Brain microvascular endothelial cell (primary cell): ENCODE data around the gene PIGM.

Experiments used
- DNase-seq: peaks from one replicate; pipeline ENCODE4 v3.0.0-alpha.2; 2020
- H3K27ac ChIP-seq: fragments of 250-450 bp; sonication (Bioruptor Pico); 2 replicates; pipeline ENCODE4 v1.5.1; 2020; ENCODE audit warnings: mild to moderate bottlenecking, moderate library complexity
- H3K27me3 ChIP-seq: fragments of 250-450 bp; sonication (Bioruptor Pico); replicated peaks from 2 replicates; pipeline ENCODE4 v1.5.1; 2020; ENCODE audit warnings: mild to moderate bottlenecking
- H3K36me3 ChIP-seq: fragments of 250-450 bp; sonication (Bioruptor Pico); replicated peaks from 2 replicates; pipeline ENCODE4 v1.5.1; 2020; ENCODE audit warnings: mild to moderate bottlenecking
- H3K4me3 ChIP-seq: 2 replicates; pipeline ENCODE4 v1.5.1; 2011; ENCODE audit warnings: low read depth, mild to moderate bottlenecking, control low read depth, low read length, moderate library complexity
- in situ Hi-C: cut with HindIII; loops from 2 replicates; pipeline ENCODE4 v1.10.0; 2017; ENCODE audit warnings: low sequenced_read_pairs, low pct_ligation_motif_present
- TF ChIP-seq, protein P1 (sequence below): IDR thresholded peaks from 2 replicates; pipeline ENCODE4 v1.5.1; 2011; ENCODE audit warnings: low read depth, mild to moderate bottlenecking, moderate library complexity, low read length, control low read depth, inconsistent platforms; ENCODE audit errors: missing control alignments

Gene PIGM

DNA sequence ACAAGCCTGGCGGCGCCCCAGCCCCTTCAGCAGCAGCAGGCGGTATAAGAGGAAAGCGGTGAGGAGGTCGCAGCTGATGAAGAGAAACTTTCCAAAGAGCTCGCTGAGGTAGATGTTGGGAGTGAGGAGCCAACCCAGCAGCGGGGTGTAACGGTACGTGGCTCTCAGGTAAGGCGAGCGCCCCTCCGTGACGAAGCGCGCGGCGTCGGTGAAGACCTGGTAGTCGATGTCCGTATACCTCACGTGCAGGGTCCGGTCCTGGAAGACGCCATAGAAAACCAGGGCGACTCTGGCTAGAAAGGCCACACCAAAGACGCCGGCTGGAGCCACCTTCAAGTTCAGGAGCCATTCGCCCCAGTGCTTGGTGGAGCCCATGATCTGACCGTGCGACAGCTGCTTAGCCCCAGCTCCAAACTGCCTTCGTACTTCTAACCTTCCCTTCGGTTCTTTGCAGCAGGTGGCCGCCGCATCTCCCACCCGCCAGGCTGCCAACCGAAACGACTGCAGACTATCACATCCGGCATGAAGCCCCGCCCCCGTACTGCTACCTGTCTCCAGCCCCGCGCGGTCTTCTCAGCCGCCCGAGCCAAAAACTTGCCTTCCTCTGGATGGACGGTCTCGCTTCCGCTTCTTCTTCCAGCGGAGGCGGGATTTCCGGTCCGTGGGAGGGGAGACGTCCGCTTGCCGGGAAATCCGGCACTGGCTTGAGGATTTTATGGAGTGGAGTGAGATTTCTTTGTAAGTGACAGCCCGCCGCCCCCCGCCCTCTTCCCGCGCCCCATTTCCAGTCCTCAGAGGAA is at the start of gene PIGM:
PIGM (minus strand) TSS at position 626 of the 800 bp plus-strand sequence; CDS start at position 375, 251 bp downstream.
- H3K27ac ChIP-seq: no peak within 1 kb of the TSS
- peak within 1 kb of the TSS; percentile 88 for H3K4me3 ChIP-seq
- no peaks in the 10 kb centered on the region for H3K36me3 ChIP-seq
- in situ Hi-C loops: no loop called here
- H3K27me3 ChIP-seq: no peaks in the 10 kb centered on the region
- TF ChIP-seq, protein P1, sequence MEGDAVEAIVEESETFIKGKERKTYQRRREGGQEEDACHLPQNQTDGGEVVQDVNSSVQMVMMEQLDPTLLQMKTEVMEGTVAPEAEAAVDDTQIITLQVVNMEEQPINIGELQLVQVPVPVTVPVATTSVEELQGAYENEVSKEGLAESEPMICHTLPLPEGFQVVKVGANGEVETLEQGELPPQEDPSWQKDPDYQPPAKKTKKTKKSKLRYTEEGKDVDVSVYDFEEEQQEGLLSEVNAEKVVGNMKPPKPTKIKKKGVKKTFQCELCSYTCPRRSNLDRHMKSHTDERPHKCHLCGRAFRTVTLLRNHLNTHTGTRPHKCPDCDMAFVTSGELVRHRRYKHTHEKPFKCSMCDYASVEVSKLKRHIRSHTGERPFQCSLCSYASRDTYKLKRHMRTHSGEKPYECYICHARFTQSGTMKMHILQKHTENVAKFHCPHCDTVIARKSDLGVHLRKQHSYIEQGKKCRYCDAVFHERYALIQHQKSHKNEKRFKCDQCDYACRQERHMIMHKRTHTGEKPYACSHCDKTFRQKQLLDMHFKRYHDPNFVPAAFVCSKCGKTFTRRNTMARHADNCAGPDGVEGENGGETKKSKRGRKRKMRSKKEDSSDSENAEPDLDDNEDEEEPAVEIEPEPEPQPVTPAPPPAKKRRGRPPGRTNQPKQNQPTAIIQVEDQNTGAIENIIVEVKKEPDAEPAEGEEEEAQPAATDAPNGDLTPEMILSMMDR: no peak
- DNase-seq: peak; percentile 85

DNA sequence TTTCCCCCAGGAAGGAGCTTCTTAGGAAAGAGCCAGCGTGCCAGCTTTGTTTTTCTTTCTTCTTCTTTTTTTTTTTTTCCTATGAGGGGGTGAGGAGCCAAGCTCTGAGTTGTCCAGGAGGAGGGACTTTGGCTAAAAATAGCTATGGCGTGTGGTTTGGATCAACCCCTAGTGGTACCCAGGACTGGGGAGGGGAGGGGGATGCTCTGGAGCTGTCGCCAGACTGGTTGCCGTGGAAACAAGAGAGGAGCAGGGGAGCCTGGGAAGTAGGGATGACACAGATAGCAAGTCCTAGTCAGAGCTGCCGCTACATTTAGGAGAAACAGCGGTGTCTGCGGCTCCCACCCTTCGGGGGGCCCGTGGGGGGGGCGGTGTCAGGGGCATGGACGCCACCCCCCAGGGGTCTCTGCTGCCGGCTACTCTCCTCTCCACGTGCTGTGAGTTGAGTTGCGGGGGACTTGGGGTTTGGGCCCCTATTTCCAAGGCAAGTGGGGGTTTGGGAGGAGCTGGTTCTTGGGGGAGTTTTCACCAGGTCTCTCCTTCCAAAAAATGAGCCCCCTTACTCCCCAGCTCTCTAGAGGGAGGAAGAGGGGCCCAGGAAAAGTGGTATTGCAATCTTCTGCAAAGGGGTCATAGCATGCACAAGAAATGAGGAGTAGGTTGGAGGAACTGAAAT is 49.6 kb upstream of the PIGM start, which contains the start of gene KCNJ9:
KCNJ9 (plus strand) TSS at position 278 of the 676 bp plus-strand sequence. CDS start 2,493 bp downstream, outside the sequence.
- no peak for DNase-seq
- TF ChIP-seq, protein P1: no peak
- H3K27ac ChIP-seq: no peak within 1 kb of the TSS
- in situ Hi-C loops: no loop called here
- H3K36me3 ChIP-seq: no peaks in the 10 kb centered on the region
- no peak within 1 kb of the TSS for H3K4me3 ChIP-seq
- H3K27me3 ChIP-seq: peaks cover 52% of the 10 kb centered on the region

DNA sequence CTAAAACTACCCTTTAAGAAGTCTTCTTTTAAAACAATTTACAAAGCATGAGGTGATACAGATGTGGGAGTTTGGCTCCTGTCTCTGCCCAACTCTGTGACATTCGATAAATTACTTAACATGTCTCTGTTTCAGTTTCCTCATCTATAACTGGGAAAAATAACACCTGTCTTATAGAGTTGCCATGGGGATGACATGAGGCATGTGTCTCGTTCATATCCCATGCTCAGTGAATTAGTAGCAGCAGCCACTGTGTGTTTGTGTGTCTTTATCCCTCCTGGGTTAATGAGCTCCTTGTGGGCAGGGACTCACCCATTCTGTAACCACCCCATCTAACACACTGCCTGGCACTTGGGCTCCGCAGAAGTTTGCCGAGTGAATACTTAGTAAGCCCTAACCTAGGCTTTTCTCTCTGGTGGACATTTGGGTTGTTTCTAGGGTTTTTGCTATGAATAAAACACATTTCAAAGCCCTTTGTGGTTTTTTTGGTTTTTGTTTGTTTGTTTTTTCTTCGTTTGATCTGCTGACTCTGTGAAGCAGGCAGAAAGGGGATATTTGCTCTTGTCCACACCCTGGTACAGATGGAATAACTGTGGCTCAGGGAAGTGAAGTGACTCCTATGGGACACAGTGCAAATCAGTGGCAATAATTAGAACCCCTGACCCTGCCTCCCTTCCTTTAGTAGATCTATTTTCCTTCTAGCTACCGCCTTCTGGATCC is 48.8 kb upstream of the PIGM start:
- peaks cover 56% of the 10 kb centered on the region for H3K27me3 ChIP-seq

DNA sequence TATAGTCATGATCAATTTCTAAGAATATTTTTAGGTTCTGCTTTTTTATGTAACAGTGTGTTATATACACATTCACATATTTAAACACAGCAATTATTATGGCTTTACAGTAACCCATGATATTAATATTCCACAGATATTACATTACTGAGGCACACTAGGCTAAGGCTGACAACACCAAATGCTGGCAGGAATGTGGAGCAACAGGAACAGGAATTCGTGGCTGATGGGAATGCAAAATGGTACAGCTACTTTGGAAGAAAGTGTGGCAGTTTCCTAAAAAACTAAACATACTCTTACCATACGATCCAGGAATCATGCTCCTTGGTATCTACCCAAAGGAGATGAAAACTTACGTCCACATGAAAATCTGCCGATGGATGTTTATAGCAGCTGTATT is 47.7 kb upstream of the PIGM start:
- Histone ChIP-seq H3K4me3 (no peak overlapping the region), H3K27ac (no peak overlapping the region), H3K36me3 (no peaks in the 10 kb centered on the region), H3K27me3 (peaks cover 54% of the 10 kb centered on the region)
- in situ Hi-C loops: no loop called here
- no peak for DNase-seq
- TF ChIP-seq, protein P1: no peak

More for the DNA sequence above, 48.8 kb upstream of the PIGM start:
- in situ Hi-C loops: no loop called here
- no peaks in the 10 kb centered on the region for H3K36me3 ChIP-seq
- TF ChIP-seq, protein P1: no peak
- no peak for DNase-seq
- H3K4me3 ChIP-seq: no peak overlapping the region
- H3K27ac ChIP-seq: no peak overlapping the region

DNA sequence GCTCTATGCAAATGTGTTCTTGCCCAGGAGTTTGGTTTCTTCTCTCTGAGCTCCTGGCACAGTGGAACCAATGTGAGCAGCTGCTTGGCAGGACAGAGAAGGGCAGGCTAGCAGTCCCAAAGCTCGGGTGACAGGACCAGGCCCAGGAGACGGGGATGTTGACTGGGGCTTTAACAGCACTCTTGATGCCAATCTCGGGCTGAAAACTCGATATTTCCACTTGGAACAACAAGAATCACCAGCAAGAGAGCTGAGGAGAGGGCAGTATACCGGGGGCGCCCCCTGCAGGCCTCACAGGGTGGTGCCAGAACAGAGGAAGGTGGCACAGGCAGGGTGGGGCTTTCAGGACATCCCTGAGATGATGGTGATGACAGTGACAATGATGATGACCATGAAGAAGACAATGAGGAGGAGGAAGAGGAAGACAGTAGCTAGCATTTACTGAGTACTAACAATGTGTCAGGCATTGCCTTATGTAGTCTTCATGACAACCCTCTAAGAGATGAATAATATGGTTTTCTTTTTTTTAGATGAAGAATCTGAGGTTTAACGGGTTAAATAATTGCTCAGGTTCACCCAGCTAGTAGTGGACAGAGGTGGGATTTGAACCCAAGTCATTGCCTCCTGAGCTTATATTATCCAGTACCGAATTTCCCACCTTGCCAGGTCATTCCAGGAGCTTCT is 46.9 kb upstream of the PIGM start:
- Histone ChIP-seq H3K36me3 (no peaks in the 10 kb centered on the region), H3K4me3 (no peak overlapping the region), H3K27me3 (peaks cover 46% of the 10 kb centered on the region), H3K27ac (no peak overlapping the region)
- peak; percentile 38 for DNase-seq
- TF ChIP-seq, protein P1: peak; percentile 89
- in situ Hi-C loops: no loop called here
